ENCODE results near the gene GPS2. TPM values are rescaled to one million over a fixed set of nuclear protein-coding genes. Genes with fewer than 3 reads are reported as not detected.

Gene GPS2
- total and polyA plus RNA-seq, 2 of the 4 experiments (the other 2 are of a cell fraction) = 36.2 to 50.9 TPM

GRCh38 chr17:7352503-7352889, 37.3 kb upstream of the GPS2 start:
- no TSS peak for BruUV-seq (replicated peaks)
- H3K4me1 ChIP-seq (ENCODE audit: control insufficient read depth, insufficient read depth, low read length) = peaks cover 39% of the 10 kb centered on the region
- intact Hi-C loops (cut with micrococcal nuclease) = loop anchor here (5.0 kb wide), 3 partner anchors 85 to 485 kb away; partner anchors contain the start of genes FGF11, SENP3 and TMEM102

More at GRCh38 chr17:7352503-7352889, 37.3 kb upstream of the GPS2 start:
- Histone ChIP-seq H3K9ac (ENCODE audit: low read depth, low read length) (peak overlapping the region; percentile 95), H3K27me3 (ENCODE audit: control insufficient read depth, insufficient read depth, low read length) (no peaks in the 10 kb centered on the region), H4K91ac (ENCODE audit: insufficient read depth, low read depth, low read length) (peak overlapping the region; percentile 89), H2AK9ac (replicated peaks; ENCODE audit: low read depth, low read length, poor library complexity) (peak overlapping the region; percentile 99), H4K20me1 (ENCODE audit: insufficient read depth, low read length) (peaks cover 32% of the 10 kb centered on the region), H4K8ac (ENCODE audit: low read depth in 2 of 2, low read length in 2 of 2) (peak overlapping the region; percentile 93 to 97), H3K4me2 (ENCODE audit: low read depth, low read length) (peak overlapping the region; percentile 89), H2BK5ac (ENCODE audit: low read depth, low read length, poor library complexity, severe bottlenecking) (peak overlapping the region; percentile 94), H2AFZ (replicated peaks; ENCODE audit: low read length, poor library complexity) (peak overlapping the region; percentile 93), H3K9me1 (ENCODE audit: insufficient read depth, low read length) (peaks cover 27% of the 10 kb centered on the region), H2BK120ac (ENCODE audit: low read depth, low read length) (peak overlapping the region; percentile 75), H3K27ac (ENCODE audit: insufficient read depth, low read length) (peak overlapping the region; percentile 95), H3K56ac (ENCODE audit: extremely low read depth, insufficient read depth, low read length) (peak overlapping the region; percentile 93), H3K18ac (ENCODE audit: low read depth, low read length) (peak overlapping the region; percentile 88), H3K4me3 (ENCODE audit: insufficient read depth, low read depth, low read length) (peak overlapping the region; percentile 93), H3K9me3 (ENCODE audit: control insufficient read depth, insufficient read depth, low read length) (no peaks in the 10 kb centered on the region), H3K14ac (replicated peaks; ENCODE audit: low read depth, low read length) (peak overlapping the region; percentile 92), H2BK20ac (ENCODE audit: low read depth, low read length) (no peak overlapping the region), H3K4ac (ENCODE audit: low read depth, low read length) (peak overlapping the region; percentile 93), H3K79me1 (ENCODE audit: low read depth in 1 of 2, low read length in 2 of 2) (peaks cover 24 to 63% of the 10 kb centered on the region in 2 experiments; a peak in 3 of 4 replicates), H2BK15ac (ENCODE audit: low read depth, low read length) (peak overlapping the region; percentile 96; the same call in 2 of the 3 replicates), H2AK5ac (ENCODE audit: low read depth, low read length) (peak overlapping the region; percentile 99), H3K36me3 (ENCODE audit: control insufficient read depth, insufficient read depth, low read length) (no peaks in the 10 kb centered on the region), H4K5ac (ENCODE audit: low read depth, low read length) (peak overlapping the region; percentile 63), H3K23ac (ENCODE audit: low read depth, low read length) (peak overlapping the region; percentile 93; the same call in 1 of the 2 replicates)
- in situ Hi-C loops (cut with MboI; ENCODE audit: low sequenced_read_pairs) = loop anchor here (10.0 kb wide), 1 partner anchor 202 kb away; the partner anchor contains the start of gene TNFSF13
- dilution Hi-C loops (cut with HindIII; ENCODE audit: low sequenced_read_pairs, unreplicated experiment) = no loop called here
- CTCF ChIA-PET = no interaction called here
- POLR2A ChIA-PET (ENCODE audit: unreplicated experiment) = no interaction called here
- WGBS, 2 experiments (ENCODE audit: extremely low coverage in 2 of 2, insufficient read length in 1 of 2) = 37% methylated on average over 7 of the region's 10 CpGs; no CpG with 5 or more reads in 1 of the 2 experiments
- no peak for TF ChIP-seq ELK1 (IDR thresholded peaks at IDR 0.05; ENCODE audit: borderline replicate concordance, low read depth, low read length)
- TF ChIP-seq RAD21 (IDR thresholded peaks at IDR 0.05; ENCODE audit: low read length) = peak; percentile 33; the same call in 1 of the 2 replicates
- ATAC-seq (ENCODE audit: low read depth) (no peak), DNase-seq (no peak)

All from IMR-90 (cell line).